Keratinocyte (primary cell): Measurements from ENCODE around the gene UNC13A. TPM values are rescaled to one million over a fixed set of nuclear protein-coding genes. Genes with fewer than 3 reads are reported as not detected.

Experiments used
- DNase-seq: peaks from one replicate; pipeline ENCODE4 v3.0.0-alpha.2; 2011; ENCODE audit warnings: low read depth, missing footprints, low spot score
- FAIRE-seq: peaks from 2 replicates; lab custom pipeline; 2011; peaks lifted over from hg19 to GRCh38; lab: Jason Lieb, UNC
- H2AFZ ChIP-seq: 2 replicates; pipeline ENCODE4 v1.6.0; 2012; ENCODE audit warnings: low read length, control low read depth, inconsistent platforms; ENCODE audit not compliant: control insufficient read depth
- H3K27ac ChIP-seq: 2 replicates; pipeline ENCODE4 v1.5.1; 2011; ENCODE audit warnings: low read length; ENCODE audit not compliant: control insufficient read depth, insufficient read depth
- H3K27me3 ChIP-seq: 3 replicates; pipeline ENCODE4 v1.6.0; 2011; ENCODE audit warnings: low read length; ENCODE audit not compliant: control insufficient read depth, insufficient read depth; ENCODE audit errors: extremely low read depth
- H3K36me3 ChIP-seq, 2 experiments: 2 replicates in 1 of 2; 3 replicates in 1 of 2; pipeline ENCODE4 v1.5.1; 2011; ENCODE audit warnings: low read length in 2 of 2, mild to moderate bottlenecking in 1 of 2; ENCODE audit not compliant: control insufficient read depth in 2 of 2, insufficient read depth in 2 of 2; ENCODE audit errors: extremely low read depth in 1 of 2
- H3K4me1 ChIP-seq: 3 replicates; pipeline ENCODE4 v1.5.1; 2011; ENCODE audit warnings: low read length; ENCODE audit not compliant: control insufficient read depth, insufficient read depth; ENCODE audit errors: extremely low read depth
- H3K4me2 ChIP-seq: 3 replicates; pipeline ENCODE4 v1.6.0; 2011; ENCODE audit warnings: low read depth, low read length; ENCODE audit not compliant: control insufficient read depth, insufficient read depth; ENCODE audit errors: extremely low read depth
- H3K4me3 ChIP-seq, 3 experiments: fragments of 200-600 bp in 1 of 3; sonication (generic) in 1 of 3; 2 replicates in 2 of 3; 3 replicates in 1 of 3; pipeline ENCODE4 v1.5.1; 2011 to 2016; ENCODE audit warnings: low read length in 3 of 3, mild to moderate bottlenecking in 3 of 3, control low read depth in 2 of 3, inconsistent platforms in 1 of 3, low read depth in 1 of 3, mixed read lengths in 1 of 3, mixed run types in 1 of 3, moderate library complexity in 1 of 3; ENCODE audit not compliant: control insufficient read depth in 2 of 3, insufficient read depth in 2 of 3; ENCODE audit errors: extremely low read depth in 1 of 3
- H3K79me2 ChIP-seq: 2 replicates; pipeline ENCODE4 v1.6.0; 2012; ENCODE audit warnings: low read length; ENCODE audit not compliant: control insufficient read depth, insufficient read depth
- H3K9ac ChIP-seq: 3 replicates; pipeline ENCODE4 v1.6.0; 2011; ENCODE audit warnings: low read length; ENCODE audit not compliant: control insufficient read depth, insufficient read depth; ENCODE audit errors: extremely low read depth
- H3K9me1 ChIP-seq: 3 replicates; pipeline ENCODE4 v1.6.0; 2011; ENCODE audit warnings: low read length; ENCODE audit not compliant: control insufficient read depth, insufficient read depth; ENCODE audit errors: extremely low read depth
- H3K9me3 ChIP-seq: 2 replicates; pipeline ENCODE4 v1.5.1; 2012; ENCODE audit warnings: low read depth, low read length; ENCODE audit not compliant: control insufficient read depth
- H4K20me1 ChIP-seq: 3 replicates; pipeline ENCODE4 v1.6.0; 2011; ENCODE audit warnings: low read length; ENCODE audit not compliant: control insufficient read depth, insufficient read depth; ENCODE audit errors: extremely low read depth
- EZH2 ChIP-seq: IDR thresholded peaks from one replicate; pipeline ENCODE4 v1.6.1; 2012; ENCODE audit warnings: inconsistent platforms, mild to moderate bottlenecking, low read length, moderate library complexity
- dilution Hi-C: fragments of 300-500 bp; cut with MboI; formaldehyde crosslinking; loops from one replicate; pipeline ENCODE4 v1.7.0; 2020; ENCODE audit warnings: low sequenced_read_pairs; ENCODE audit not compliant: extremely low pct_ligation_motif_present
- polyA plus RNA-seq, 5 experiments: library from polyadenylated mRNA; depleted of rRNA in 3 of 5; stranded (reverse) in 3 of 5; stranded (forward) in 1 of 5; unstranded in 1 of 5; fragments of >200 nt; gene quantifications; 1 replicate in 1 of 5; 2 replicates in 3 of 5; 3 replicates in 1 of 5; pipeline versions ENCODE4 v1.2.1 to v1.2.3, GENCODE V29; 2011 to 2012; ENCODE audit warnings: missing spikeins in 2 of 5, low read depth in 1 of 5, low replicate concordance in 1 of 5
- TF ChIP-seq, protein P1 (sequence below), 3 experiments: IDR thresholded peaks in 1 of 3; conservative IDR thresholded peaks in 1 of 3; optimal IDR thresholded peaks in 1 of 3; 2 replicates in 2 of 3; 3 replicates in 1 of 3; pipeline versions ENCODE3 to v1.5.1; 2011; ENCODE audit warnings: low read length in 3 of 3, mild to moderate bottlenecking in 3 of 3, moderate library complexity in 2 of 3, control low read depth in 1 of 3, inconsistent platforms in 1 of 3; ENCODE audit not compliant: insufficient read depth in 2 of 3; ENCODE audit errors: extremely low read depth in 1 of 3

The UNC13A gene
- polyA plus RNA-seq, 1 donor (not counting 4 experiments of a cell fraction or from before 2014, with no cell fraction given): under 0.01 TPM

DNA sequence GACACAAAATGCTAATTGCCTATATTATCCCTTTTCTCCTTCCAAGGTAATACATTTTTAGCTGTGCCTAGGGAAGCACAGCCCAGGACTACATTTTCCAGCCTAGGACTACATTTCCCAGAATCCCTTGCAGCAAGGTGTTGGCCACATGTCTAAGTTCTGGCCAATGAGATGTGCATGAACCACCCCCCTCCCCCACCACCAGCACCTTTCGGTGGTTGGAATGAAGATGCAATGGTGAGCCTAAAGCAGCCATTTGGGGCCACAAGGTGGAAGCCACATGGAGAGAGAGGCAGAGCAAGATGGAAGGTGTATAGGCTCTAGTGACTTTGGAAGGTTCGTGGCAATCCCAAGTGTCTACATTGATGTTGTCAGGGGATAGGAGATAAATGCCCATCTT is 16.2 kb downstream of the UNC13A start:
- Histone ChIP-seq H3K9me1 (no peaks in the 10 kb centered on the region), H3K4me3 (no peak overlapping the region), H3K9me3 (no peaks in the 10 kb centered on the region), H3K4me1 (no peaks in the 10 kb centered on the region), H3K36me3 (no peaks in the 10 kb centered on the region), H3K9ac (no peak overlapping the region), H2AFZ (no peak overlapping the region), H3K4me2 (no peak overlapping the region), H3K27ac (no peak overlapping the region), H4K20me1 (no peaks in the 10 kb centered on the region), H3K79me2 (no peaks in the 10 kb centered on the region), H3K27me3 (no peaks in the 10 kb centered on the region)
- dilution Hi-C loops: no loop called here
- FAIRE-seq: peak; percentile 43
- no peak for DNase-seq
- TF ChIP-seq, protein P1, sequence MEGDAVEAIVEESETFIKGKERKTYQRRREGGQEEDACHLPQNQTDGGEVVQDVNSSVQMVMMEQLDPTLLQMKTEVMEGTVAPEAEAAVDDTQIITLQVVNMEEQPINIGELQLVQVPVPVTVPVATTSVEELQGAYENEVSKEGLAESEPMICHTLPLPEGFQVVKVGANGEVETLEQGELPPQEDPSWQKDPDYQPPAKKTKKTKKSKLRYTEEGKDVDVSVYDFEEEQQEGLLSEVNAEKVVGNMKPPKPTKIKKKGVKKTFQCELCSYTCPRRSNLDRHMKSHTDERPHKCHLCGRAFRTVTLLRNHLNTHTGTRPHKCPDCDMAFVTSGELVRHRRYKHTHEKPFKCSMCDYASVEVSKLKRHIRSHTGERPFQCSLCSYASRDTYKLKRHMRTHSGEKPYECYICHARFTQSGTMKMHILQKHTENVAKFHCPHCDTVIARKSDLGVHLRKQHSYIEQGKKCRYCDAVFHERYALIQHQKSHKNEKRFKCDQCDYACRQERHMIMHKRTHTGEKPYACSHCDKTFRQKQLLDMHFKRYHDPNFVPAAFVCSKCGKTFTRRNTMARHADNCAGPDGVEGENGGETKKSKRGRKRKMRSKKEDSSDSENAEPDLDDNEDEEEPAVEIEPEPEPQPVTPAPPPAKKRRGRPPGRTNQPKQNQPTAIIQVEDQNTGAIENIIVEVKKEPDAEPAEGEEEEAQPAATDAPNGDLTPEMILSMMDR (optimal IDR thresholded peaks at IDR 0.05 in 1 of 3, IDR thresholded peaks at IDR 0.05 in 1 of 3, conservative IDR thresholded peaks at IDR 0.05 in 1 of 3; ENCODE audit: extremely low read depth in 1 of 3, insufficient read depth in 2 of 3, low read length in 3 of 3): no peak
- TF ChIP-seq EZH2: no peak

DNA sequence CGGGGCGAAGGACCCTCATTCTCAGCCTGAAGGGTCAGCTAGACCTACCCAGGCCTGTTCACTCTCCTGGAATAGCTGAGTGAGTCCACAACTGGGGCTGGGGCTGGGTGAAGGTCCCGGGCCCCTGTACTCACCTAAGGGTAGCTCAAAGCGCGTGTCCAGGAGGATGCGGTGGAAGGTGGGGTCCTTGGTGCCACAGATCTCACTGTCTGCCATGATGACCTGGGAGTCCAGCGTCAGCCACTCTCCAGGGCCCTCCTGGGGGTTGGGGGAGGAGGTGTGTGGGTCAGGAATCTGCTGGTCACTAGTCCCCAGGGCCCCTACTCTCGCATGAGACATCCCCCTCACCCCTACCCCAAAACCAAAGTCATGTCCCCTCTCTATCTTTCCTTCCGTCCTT is 18.7 kb downstream of the UNC13A start:
- Histone ChIP-seq H3K9me1 (no peaks in the 10 kb centered on the region), H2AFZ (no peak overlapping the region), H4K20me1 (no peaks in the 10 kb centered on the region), H3K79me2 (no peaks in the 10 kb centered on the region), H3K27me3 (no peaks in the 10 kb centered on the region), H3K9me3 (no peaks in the 10 kb centered on the region), H3K4me3 (no peak overlapping the region), H3K9ac (no peak overlapping the region), H3K36me3 (no peaks in the 10 kb centered on the region), H3K27ac (no peak overlapping the region), H3K4me2 (no peak overlapping the region), H3K4me1 (no peaks in the 10 kb centered on the region)
- dilution Hi-C loops: no loop called here
- no peak for DNase-seq
- TF ChIP-seq, protein P1 (optimal IDR thresholded peaks at IDR 0.05 in 1 of 3, IDR thresholded peaks at IDR 0.05 in 1 of 3, conservative IDR thresholded peaks at IDR 0.05 in 1 of 3; ENCODE audit: extremely low read depth in 1 of 3, insufficient read depth in 2 of 3, low read length in 3 of 3): no peak
- TF ChIP-seq EZH2: no peak
- FAIRE-seq: no peak
